ENCODE results near the gene KCNMA1. TPM values are rescaled to one million over a fixed set of nuclear protein-coding genes. Genes with fewer than 3 reads are reported as not detected.

Gene KCNMA1
- total RNA-seq, 2 donors from 2014 or later: 5.9 to 9.3 TPM

DNA sequence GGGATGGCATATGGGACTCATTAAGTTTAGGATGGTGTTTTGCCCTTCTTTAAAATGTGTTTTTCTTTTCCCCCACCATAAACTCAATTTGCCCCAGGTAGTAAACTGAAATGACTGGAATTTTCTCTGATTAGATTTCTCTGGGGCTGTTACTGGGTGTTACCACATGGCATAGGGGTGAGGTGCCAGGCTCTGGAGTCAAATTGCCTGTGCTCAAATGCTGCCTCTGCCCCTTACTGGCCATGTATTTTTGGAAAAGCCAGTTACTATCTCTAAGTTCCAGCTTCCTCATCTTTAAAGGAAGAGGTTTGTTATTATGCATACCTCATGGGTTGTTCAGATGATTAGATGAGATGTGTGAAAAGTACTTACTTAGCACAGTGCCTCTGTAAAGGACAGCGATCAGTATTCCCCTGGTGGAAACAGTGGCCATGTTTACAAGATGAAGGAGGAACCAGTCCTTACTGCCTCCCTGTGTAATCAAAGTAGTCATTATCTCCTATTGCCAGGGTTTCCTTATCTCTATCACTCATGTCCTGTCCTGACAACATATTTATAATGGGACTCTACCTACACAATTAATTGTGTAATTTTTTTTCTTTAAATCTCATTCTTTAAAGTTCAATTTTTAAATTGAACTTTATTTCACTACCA, 352.0 kb downstream of the KCNMA1 start:
- Histone ChIP-seq H3K36me3 (replicated peaks in 1 of 2; ENCODE audit: insufficient read depth in 1 of 2, low read depth in 2 of 2) (no peaks in the 10 kb centered on the region), H3K4me3 (no peak overlapping the region), H3K4me1 (peaks cover 34% of the 10 kb centered on the region), H3K27ac (no peak overlapping the region), H3K27me3 (no peaks in the 10 kb centered on the region), H3K9me3 (no peaks in the 10 kb centered on the region)
- TF ChIP-seq, protein P1, sequence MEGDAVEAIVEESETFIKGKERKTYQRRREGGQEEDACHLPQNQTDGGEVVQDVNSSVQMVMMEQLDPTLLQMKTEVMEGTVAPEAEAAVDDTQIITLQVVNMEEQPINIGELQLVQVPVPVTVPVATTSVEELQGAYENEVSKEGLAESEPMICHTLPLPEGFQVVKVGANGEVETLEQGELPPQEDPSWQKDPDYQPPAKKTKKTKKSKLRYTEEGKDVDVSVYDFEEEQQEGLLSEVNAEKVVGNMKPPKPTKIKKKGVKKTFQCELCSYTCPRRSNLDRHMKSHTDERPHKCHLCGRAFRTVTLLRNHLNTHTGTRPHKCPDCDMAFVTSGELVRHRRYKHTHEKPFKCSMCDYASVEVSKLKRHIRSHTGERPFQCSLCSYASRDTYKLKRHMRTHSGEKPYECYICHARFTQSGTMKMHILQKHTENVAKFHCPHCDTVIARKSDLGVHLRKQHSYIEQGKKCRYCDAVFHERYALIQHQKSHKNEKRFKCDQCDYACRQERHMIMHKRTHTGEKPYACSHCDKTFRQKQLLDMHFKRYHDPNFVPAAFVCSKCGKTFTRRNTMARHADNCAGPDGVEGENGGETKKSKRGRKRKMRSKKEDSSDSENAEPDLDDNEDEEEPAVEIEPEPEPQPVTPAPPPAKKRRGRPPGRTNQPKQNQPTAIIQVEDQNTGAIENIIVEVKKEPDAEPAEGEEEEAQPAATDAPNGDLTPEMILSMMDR (IDR thresholded peaks at IDR 0.05): no peak
- no peak for TF ChIP-seq POLR2A (IDR thresholded peaks at IDR 0.05)
- DNase-seq: no peak
- WGBS, 2 donors: 74 to 81% methylated on average over 1 of the region's 1 CpG
- intact Hi-C loops (cut with DNase I): no loop called here
- no peak for ATAC-seq

DNA sequence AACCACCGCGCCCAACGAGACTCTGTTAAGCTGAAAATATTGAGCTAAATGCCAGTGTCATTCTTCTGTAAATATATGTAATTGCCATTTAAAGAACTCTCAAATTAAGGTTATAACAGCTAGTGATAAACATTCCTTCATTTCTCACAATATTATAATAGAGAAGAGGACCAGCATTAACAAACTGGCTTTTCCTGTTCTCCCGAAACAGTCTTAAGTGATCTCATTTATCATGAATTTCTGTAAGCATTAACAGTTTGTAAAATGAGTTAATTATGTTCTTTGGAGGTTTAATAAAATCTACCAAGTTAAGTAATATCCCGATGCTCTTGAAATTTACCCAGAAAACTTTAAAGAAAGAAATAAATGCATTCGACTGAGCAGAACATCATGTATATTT, 352.8 kb downstream of the KCNMA1 start:
- Histone ChIP-seq H3K9me3 (no peaks in the 10 kb centered on the region), H3K27ac (no peak overlapping the region), H3K36me3 (replicated peaks in 1 of 2; ENCODE audit: insufficient read depth in 1 of 2, low read depth in 2 of 2) (no peaks in the 10 kb centered on the region), H3K4me3 (no peak overlapping the region), H3K27me3 (no peaks in the 10 kb centered on the region), H3K4me1 (peaks cover 34% of the 10 kb centered on the region)
- no peak for TF ChIP-seq POLR2A (IDR thresholded peaks at IDR 0.05)
- TF ChIP-seq, protein P1 (IDR thresholded peaks at IDR 0.05): no peak
- WGBS, 2 donors: 38 to 47% methylated on average over 6 of the region's 6 CpGs
- intact Hi-C loops (cut with DNase I): no loop called here
- DNase-seq (no peak), ATAC-seq (no peak)

DNA sequence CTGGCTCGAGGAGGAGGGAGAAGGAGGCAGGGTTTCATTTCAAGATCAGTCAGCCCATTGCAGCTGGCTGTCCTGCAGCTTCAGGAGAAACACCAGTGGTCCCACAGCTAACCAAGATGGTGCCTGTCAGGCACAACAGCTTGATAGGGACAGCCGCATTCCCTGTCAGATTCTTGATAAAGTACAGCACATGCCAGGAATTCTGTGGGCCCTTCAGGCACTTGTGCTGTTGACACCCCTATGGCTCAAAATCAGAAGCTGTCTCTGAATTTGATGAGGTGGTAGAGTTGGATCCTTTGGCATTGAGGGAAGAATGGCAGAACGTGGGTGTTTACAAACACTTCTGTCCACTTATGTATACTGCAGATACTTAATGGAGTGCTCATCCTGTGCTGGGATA, 354.3 kb downstream of the KCNMA1 start:
- ATAC-seq: no peak
- H3K27me3 ChIP-seq: no peaks in the 10 kb centered on the region
- no peak for TF ChIP-seq POLR2A (IDR thresholded peaks at IDR 0.05)
- TF ChIP-seq, protein P1 (IDR thresholded peaks at IDR 0.05): no peak
- H3K9me3 ChIP-seq: no peaks in the 10 kb centered on the region
- H3K4me1 ChIP-seq: peaks cover 32% of the 10 kb centered on the region
- DNase-seq: no peak
- H3K27ac ChIP-seq: no peak overlapping the region
- intact Hi-C loops (cut with DNase I): no loop called here
- no peaks in the 10 kb centered on the region for H3K36me3 ChIP-seq (replicated peaks in 1 of 2; ENCODE audit: insufficient read depth in 1 of 2, low read depth in 2 of 2)
- H3K4me3 ChIP-seq: no peak overlapping the region
- WGBS, 2 donors: 65 to 73% methylated on average over 3 of the region's 3 CpGs

DNA sequence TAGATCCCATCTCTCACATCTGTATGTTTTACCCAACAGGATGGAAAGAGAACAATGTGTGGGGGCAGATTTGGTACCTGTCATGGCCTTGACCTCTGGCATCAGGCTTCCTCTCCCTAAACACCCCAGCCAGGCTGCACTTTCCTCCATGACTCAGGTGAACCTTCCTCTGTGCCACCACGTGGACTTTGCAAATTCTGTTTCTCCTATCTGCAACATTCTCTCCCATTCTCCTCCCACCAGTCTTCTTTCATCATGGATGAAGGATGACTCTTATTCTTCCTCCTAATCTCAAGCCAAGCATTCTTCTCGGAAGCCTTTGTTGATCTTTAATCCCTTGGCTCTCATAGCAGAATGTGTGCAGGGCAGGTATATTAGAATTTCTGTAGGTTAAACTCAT, 355.4 kb downstream of the KCNMA1 start:
- TF ChIP-seq POLR2A (IDR thresholded peaks at IDR 0.05): no peak
- TF ChIP-seq, protein P1 (IDR thresholded peaks at IDR 0.05): no peak
- Histone ChIP-seq H3K27me3 (no peaks in the 10 kb centered on the region), H3K36me3 (replicated peaks in 1 of 2; ENCODE audit: insufficient read depth in 1 of 2, low read depth in 2 of 2) (no peaks in the 10 kb centered on the region), H3K4me1 (peaks cover 21% of the 10 kb centered on the region), H3K27ac (no peak overlapping the region), H3K9me3 (no peaks in the 10 kb centered on the region), H3K4me3 (no peak overlapping the region)
- intact Hi-C loops (cut with DNase I): no loop called here
- ATAC-seq (no peak), DNase-seq (no peak)
- 62 to 63% methylated on average over 2 of the region's 2 CpGs for WGBS, 2 donors

DNA sequence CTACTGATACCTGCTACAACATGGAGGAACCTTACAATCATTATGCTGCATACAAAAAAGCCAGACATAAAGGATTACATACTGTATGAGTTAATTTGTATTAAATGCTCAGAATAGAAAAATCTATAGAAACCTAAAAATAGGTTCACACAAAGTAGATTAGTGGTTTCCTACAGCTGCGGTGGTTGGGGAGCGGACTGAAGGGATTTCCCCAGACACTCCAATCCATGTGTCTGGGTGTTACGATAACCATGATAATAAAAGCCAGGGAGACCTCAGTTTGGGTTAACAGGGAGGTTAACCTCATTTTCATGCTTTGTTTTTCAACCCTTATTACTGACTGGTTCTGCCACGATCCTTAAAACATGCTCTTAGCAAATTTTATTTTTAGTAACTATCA, 355.9 kb downstream of the KCNMA1 start:
- Histone ChIP-seq H3K9me3 (no peaks in the 10 kb centered on the region), H3K27ac (no peak overlapping the region), H3K4me1 (peaks cover 16% of the 10 kb centered on the region)

More for the DNA sequence above, 355.9 kb downstream of the KCNMA1 start:
- no peaks in the 10 kb centered on the region for H3K27me3 ChIP-seq
- no peak overlapping the region for H3K4me3 ChIP-seq
- 74 to 77% methylated on average over 4 of the region's 4 CpGs for WGBS, 2 donors
- DNase-seq: no peak
- TF ChIP-seq POLR2A (IDR thresholded peaks at IDR 0.05): no peak
- TF ChIP-seq, protein P1 (IDR thresholded peaks at IDR 0.05): no peak
- no peaks in the 10 kb centered on the region for H3K36me3 ChIP-seq (replicated peaks in 1 of 2; ENCODE audit: insufficient read depth in 1 of 2, low read depth in 2 of 2)
- intact Hi-C loops (cut with DNase I): no loop called here
- no peak for ATAC-seq
